GM12878 (cell line): ENCODE measurements around the gene CACNA1B. TPM values are rescaled to one million over a fixed set of nuclear protein-coding genes. Genes with fewer than 3 reads are reported as not detected.

Experiments
- ATAC-seq: fragments of 200-7000 bp; cut with Tn5 transposase; 3 replicates; pipeline ENCODE4 v1.9.1; 2020; ENCODE audit warnings: mild to moderate bottlenecking, moderate library complexity
- BruUV-seq: library from RNA; stranded (reverse); fragments of 400-500 nt; replicated peaks from 2 replicates; lab custom pipeline; 2021; lab: Mats Ljungman, UMichigan
- CTCF ChIA-PET: fragments of 300-600 bp; sonication (Branson Sonifier 250); formaldehyde crosslinking; extraction: SDS; loops from one replicate; lab custom pipeline; 2021; ENCODE audit warnings: inconsistent platforms; lab: Yijun Ruan, JAX
- POLR2A ChIA-PET: fragments of 350-600 bp; formaldehyde crosslinking; extraction: SDS; loops from one replicate; lab custom pipeline; 2021; ENCODE audit warnings: inconsistent platforms; lab: Charles Lee
- RAD21 ChIA-PET: fragments of 300-600 bp; sonication (Branson Sonifier 250); formaldehyde crosslinking; loops from one replicate; lab custom pipeline; 2023; ENCODE audit warnings: antibody characterized with exemption; ENCODE audit not compliant: unreplicated experiment; lab: Charles Lee
- SMC1A ChIA-PET: fragments of 300-600 bp; sonication (Branson Sonifier 250); formaldehyde crosslinking; loops from one replicate; lab custom pipeline; 2023; ENCODE audit not compliant: unreplicated experiment, uncharacterized antibody; lab: Charles Lee
- DNase-seq: peaks from one replicate; pipeline ENCODE4 v3.0.0-alpha.2; 2011; ENCODE audit warnings: low read depth, low spot score
- FAIRE-seq: peaks from 3 replicates; lab custom pipeline; 2011; peaks lifted over from hg19 to GRCh38; lab: Jason Lieb, UNC
- H2AFZ ChIP-seq: 2 replicates; pipeline ENCODE4 v1.6.0; 2011; ENCODE audit warnings: low read depth, low read length, control low read depth; ENCODE audit not compliant: control insufficient read depth
- H3K27ac ChIP-seq: 2 replicates; pipeline ENCODE4 v1.5.1; 2011; ENCODE audit warnings: control low read depth; ENCODE audit not compliant: control insufficient read depth, insufficient read depth
- H3K27me3 ChIP-seq, 2 experiments: replicated peaks in 1 of 2; 2 replicates each; pipeline versions ENCODE4 v1.6.0 to v1.6.1; 2011; ENCODE audit warnings: low read length in 1 of 2; ENCODE audit not compliant: control insufficient read depth in 2 of 2, insufficient read depth in 2 of 2
- H3K36me3 ChIP-seq, 2 experiments: 2 replicates each; pipeline ENCODE4 v1.5.1; 2011; ENCODE audit warnings: low read length in 1 of 2; ENCODE audit not compliant: control insufficient read depth in 2 of 2, insufficient read depth in 2 of 2
- H3K4me1 ChIP-seq: 2 replicates; pipeline ENCODE4 v1.6.1; 2011; ENCODE audit warnings: mild to moderate bottlenecking, low read length, moderate library complexity, mixed read lengths; ENCODE audit not compliant: control insufficient read depth, insufficient read depth
- H3K4me2 ChIP-seq: 2 replicates; pipeline ENCODE4 v1.6.0; 2011; ENCODE audit warnings: control low read depth; ENCODE audit not compliant: control insufficient read depth, insufficient read depth
- H3K4me3 ChIP-seq: fragments of 200-600 bp; sonication (generic); 2 replicates; pipeline ENCODE4 v1.5.1; 2016
- H3K79me2 ChIP-seq: 2 replicates; pipeline ENCODE4 v1.6.0; 2011; ENCODE audit warnings: low read length; ENCODE audit not compliant: control insufficient read depth, insufficient read depth
- H3K9ac ChIP-seq: 2 replicates; pipeline ENCODE4 v1.8.0; 2011; ENCODE audit warnings: low read length, control low read depth, mixed read lengths; ENCODE audit not compliant: control insufficient read depth, insufficient read depth
- H3K9me3 ChIP-seq: replicated peaks from 3 replicates; pipeline ENCODE4 v1.5.1; 2011; ENCODE audit warnings: mild to moderate bottlenecking, low read length; ENCODE audit not compliant: control insufficient read depth, insufficient read depth
- H4K20me1 ChIP-seq: 2 replicates; pipeline ENCODE4 v1.6.0; 2011; ENCODE audit not compliant: control insufficient read depth, insufficient read depth
- CREB1 ChIP-seq: IDR thresholded peaks from 2 replicates; pipeline ENCODE4 v1.6.1; 2012; ENCODE audit warnings: low read depth, mild to moderate bottlenecking, inconsistent platforms
- E2F8 ChIP-seq: fragments of 450-650 bp; IDR thresholded peaks from 2 replicates; pipeline ENCODE4 v1.6.1; 2018; ENCODE audit warnings: mild to moderate bottlenecking, low read depth, moderate library complexity; ENCODE audit not compliant: partially characterized antibody
- FOXM1 ChIP-seq: IDR thresholded peaks from 2 replicates; pipeline ENCODE4 v1.6.1; 2012; ENCODE audit warnings: low read depth, mild to moderate bottlenecking, inconsistent platforms, low read length, moderate library complexity
- JUND ChIP-seq: IDR thresholded peaks from 2 replicates; pipeline ENCODE4 v1.6.1; 2012; ENCODE audit warnings: low read depth, mild to moderate bottlenecking, low read length, improper control_type of control experiment, moderate library complexity
- NBN ChIP-seq: fragments of 450-650 bp; IDR thresholded peaks from 2 replicates; pipeline ENCODE4 v1.6.1; 2016
- NFYA ChIP-seq: IDR thresholded peaks from 2 replicates; pipeline ENCODE4 v1.6.1; 2011; ENCODE audit warnings: low read depth, mild to moderate bottlenecking, low read length, improper control_type of control experiment, borderline replicate concordance
- NR2C2 ChIP-seq: IDR thresholded peaks from 2 replicates; pipeline ENCODE4 v1.6.1; 2011; ENCODE audit warnings: borderline replicate concordance, low read depth; ENCODE audit not compliant: control insufficient read depth, insufficient read length
- WGBS: methylation state at CpG from one replicate; pipeline ENCODE4 v1.1.6; 2016; ENCODE audit warnings: low lambda C conversion rate; ENCODE audit not compliant: insufficient replicate concordance, insufficient coverage; ENCODE audit errors: missing lambda C conversion rate; 5-methylcytosine and 5-hydroxymethylcytosine counted together
- in situ Hi-C: fragments of 300-500 bp; cut with MboI; formaldehyde crosslinking; loops from 9 replicates; pipeline ENCODE4 v1.14.3; 2018; ENCODE audit warnings: mixed read lengths
- intact Hi-C: fragments of 100-400 bp; cut with micrococcal nuclease; formaldehyde crosslinking; loops from one replicate; pipeline ENCODE4 v1.14.2; 2022; ENCODE audit not compliant: unreplicated experiment
- polyA plus RNA-seq, 11 experiments: library from polyadenylated mRNA; depleted of rRNA in 4 of 11; unstranded in 6 of 11; stranded (reverse) in 5 of 11; fragments of >200 nt; fragmentation: Nextera tagmentation in 4 of 11; fragmentation: Illumina TruSeq in 1 of 11; extraction: Ambion mirVana in 4 of 11; extraction: Trizol in 1 of 11; gene quantifications; 1 replicate in 1 of 11; 2 replicates in 10 of 11; pipeline versions ENCODE4 v1.2.1 to v1.2.3, GENCODE V29; 2011 to 2016; ENCODE audit warnings: inconsistent platforms in 2 of 11, missing spikeins in 2 of 11, low read depth in 1 of 11
- total RNA-seq, 4 experiments: library from RNA; depleted of rRNA in 3 of 4; stranded (reverse); fragments of >200 nt in 3 of 4; fragmentation: Illumina TruSeq in 1 of 4; extraction: Trizol in 1 of 4; gene quantifications; 2 replicates each; pipeline versions ENCODE4 v1.2.1 to v1.2.3, GENCODE V29; 2013 to 2021
- TF ChIP-seq, protein P1 (sequence below): fragments of 450-650 bp; formaldehyde crosslinking; IDR thresholded peaks from 2 replicates; pipeline ENCODE4 v1.5.0; 2022; ENCODE audit warnings: mild to moderate bottlenecking, missing genetic modification characterization

Gene CACNA1B
- total and polyA plus RNA-seq, 10 of the 15 experiments (the other 5 are each of a cell fraction or from before 2014, with no cell fraction given) = 0.01 to 0.03 (median 0.01) TPM; not detected in 7

- Histone ChIP-seq H2AFZ (no peak overlapping the region), H3K9me3 (no peaks in the 10 kb centered on the region), H3K27me3 (peaks cover 0 to 2% of the 10 kb centered on the region in 2 experiments; a peak in 3 of 4 replicates), H3K4me2 (no peak overlapping the region), H3K9ac (no peak overlapping the region), H3K4me3 (no peak overlapping the region), H3K27ac (no peak overlapping the region), H4K20me1 (no peaks in the 10 kb centered on the region), H3K79me2 (no peaks in the 10 kb centered on the region), H3K4me1 (no peaks in the 10 kb centered on the region), H3K36me3 (no peaks in the 10 kb centered on the region)
- ChIA-PET CTCF (no interaction called here), SMC1A (no interaction called here), RAD21 (no interaction called here), POLR2A (no interaction called here)
- in situ Hi-C loops = no loop called here
- intact Hi-C loops = no loop called here
- ATAC-seq (no peak), DNase-seq (no peak), FAIRE-seq (no peak)
- 27% methylated on average over 15 of the region's 15 CpGs for WGBS
- TF ChIP-seq JUND = no peak
- no peak for TF ChIP-seq NBN
- TF ChIP-seq, protein P1, sequence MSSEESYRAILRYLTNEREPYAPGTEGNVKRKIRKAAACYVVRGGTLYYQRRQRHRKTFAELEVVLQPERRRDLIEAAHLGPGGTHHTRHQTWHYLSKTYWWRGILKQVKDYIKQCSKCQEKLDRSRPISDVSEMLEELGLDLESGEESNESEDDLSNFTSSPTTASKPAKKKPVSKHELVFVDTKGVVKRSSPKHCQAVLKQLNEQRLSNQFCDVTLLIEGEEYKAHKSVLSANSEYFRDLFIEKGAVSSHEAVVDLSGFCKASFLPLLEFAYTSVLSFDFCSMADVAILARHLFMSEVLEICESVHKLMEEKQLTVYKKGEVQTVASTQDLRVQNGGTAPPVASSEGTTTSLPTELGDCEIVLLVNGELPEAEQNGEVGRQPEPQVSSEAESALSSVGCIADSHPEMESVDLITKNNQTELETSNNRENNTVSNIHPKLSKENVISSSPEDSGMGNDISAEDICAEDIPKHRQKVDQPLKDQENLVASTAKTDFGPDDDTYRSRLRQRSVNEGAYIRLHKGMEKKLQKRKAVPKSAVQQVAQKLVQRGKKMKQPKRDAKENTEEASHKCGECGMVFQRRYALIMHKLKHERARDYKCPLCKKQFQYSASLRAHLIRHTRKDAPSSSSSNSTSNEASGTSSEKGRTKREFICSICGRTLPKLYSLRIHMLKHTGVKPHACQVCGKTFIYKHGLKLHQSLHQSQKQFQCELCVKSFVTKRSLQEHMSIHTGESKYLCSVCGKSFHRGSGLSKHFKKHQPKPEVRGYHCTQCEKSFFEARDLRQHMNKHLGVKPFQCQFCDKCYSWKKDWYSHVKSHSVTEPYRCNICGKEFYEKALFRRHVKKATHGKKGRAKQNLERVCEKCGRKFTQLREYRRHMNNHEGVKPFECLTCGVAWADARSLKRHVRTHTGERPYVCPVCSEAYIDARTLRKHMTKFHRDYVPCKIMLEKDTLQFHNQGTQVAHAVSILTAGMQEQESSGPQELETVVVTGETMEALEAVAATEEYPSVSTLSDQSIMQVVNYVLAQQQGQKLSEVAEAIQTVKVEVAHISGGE = no peak
- no peak for TF ChIP-seq NR2C2
- no peak for TF ChIP-seq NFYA
- no peak for TF ChIP-seq E2F8
- no peak for TF ChIP-seq FOXM1
- TF ChIP-seq CREB1 = no peak
- no TSS peak for BruUV-seq
Observed at GRCh38 chr9:138051586-138052321, 174.2 kb downstream of the CACNA1B start.
